NAMALWA (cell line): ENCODE measurements around the gene BSDC1.
"Not testable (repeated sequence)": the region's sequence is repeated elsewhere in the genome, so short reads cannot be mapped to it uniquely, and the experiment has no call there.

Experiments used
- DNase-seq: peaks from one replicate; pipeline ENCODE4 v3.0.0-alpha.2; 2015; ENCODE audit warnings: low spot score

BSDC1 gene

GRCh38 chr1:32394141-32394889 is at the start of gene BSDC1:
BSDC1 (minus strand) TSS chr1:32394441; CDS start chr1:32394414, 27 bp downstream.
- peak; percentile 98 for DNase-seq

GRCh38 chr1:32441467-32441866 is 47.2 kb upstream of the BSDC1 start:
- not testable (repeated sequence) for DNase-seq

- DNase-seq = not testable (repeated sequence)
These were observed 44.5 kb upstream of the BSDC1 start for GRCh38 chr1:32438777-32439176.

GRCh38 chr1:32438136-32438535 is 43.9 kb upstream of the BSDC1 start:
- no peak for DNase-seq

GRCh38 chr1:32431736-32432400 is 37.6 kb upstream of the BSDC1 start:
- peak; percentile 62 for DNase-seq

- no peak for DNase-seq
These were observed 33.2 kb upstream of the BSDC1 start for GRCh38 chr1:32427264-32427963.

GRCh38 chr1:32426489-32427255 is 32.4 kb upstream of the BSDC1 start:
- DNase-seq = no peak

- no peak for DNase-seq
These were observed 27.5 kb upstream of the BSDC1 start for GRCh38 chr1:32421775-32422174.

- DNase-seq = no peak
These were observed 20.1 kb upstream of the BSDC1 start for GRCh38 chr1:32414186-32414886.

GRCh38 chr1:32413507-32414185 is 19.4 kb upstream of the BSDC1 start:
- peak; percentile 92 for DNase-seq

- DNase-seq = no peak
These were observed 17.0 kb upstream of the BSDC1 start for GRCh38 chr1:32411261-32411660.

GRCh38 chr1:32406629-32407111 is 12.4 kb upstream of the BSDC1 start:
- DNase-seq = no peak

GRCh38 chr1:32405672-32406467 is 11.6 kb upstream of the BSDC1 start:
- no peak for DNase-seq

GRCh38 chr1:32404946-32405345 is 10.7 kb upstream of the BSDC1 start:
- DNase-seq = no peak

GRCh38 chr1:32400876-32401631 is 6.8 kb upstream of the BSDC1 start:
- DNase-seq = peak; percentile 59

GRCh38 chr1:32399843-32400242 is 5.6 kb upstream of the BSDC1 start:
- DNase-seq = no peak

GRCh38 chr1:32398401-32398800 is 4.2 kb upstream of the BSDC1 start:
- no peak for DNase-seq

- not testable (repeated sequence) for DNase-seq
These were observed 2.3 kb upstream of the BSDC1 start for GRCh38 chr1:32396524-32396923.

- DNase-seq = no peak
These were observed 720 bp upstream of the BSDC1 start for GRCh38 chr1:32394890-32395432.
